Neural cell (in vitro differentiated cells): ENCODE data around the gene ZNF574. TPM values are rescaled to one million over a fixed set of nuclear protein-coding genes. Genes with fewer than 3 reads are reported as not detected.
A peak's percentile ranks its signal among the peaks of the same experiment; 100 is the strongest.

Source experiments
- H2AFZ ChIP-seq: fragments of 200-600, 300-800 bp; sonication (generic), shearing (Covaris generic); 2 replicates; pipeline ENCODE4 v1.6.0; 2014; ENCODE audit warnings: low read depth, mild to moderate bottlenecking, antibody characterized with exemption, low read length, moderate library complexity
- H3F3A ChIP-seq: fragments of 200-600 bp; shearing (Covaris generic); 2 replicates; pipeline ENCODE4 v1.6.1; 2016; ENCODE audit warnings: mild to moderate bottlenecking, moderate library complexity, mixed read lengths, antibody characterized with exemption, low read length; ENCODE audit not compliant: insufficient read depth, poor library complexity, severe bottlenecking
- H3K27ac ChIP-seq: fragments of 200-600, 300-800 bp; sonication (generic), shearing (Covaris generic); 2 replicates; pipeline ENCODE4 v1.5.1; 2014; ENCODE audit warnings: mild to moderate bottlenecking, low read length, moderate library complexity
- H3K27me3 ChIP-seq: fragments of 300-800, 200-600 bp; sonication (generic), shearing (Covaris generic); 2 replicates; pipeline ENCODE4 v1.6.0; 2014; ENCODE audit warnings: mild to moderate bottlenecking, low read depth, low read length, moderate library complexity; ENCODE audit not compliant: insufficient read depth
- H3K36me3 ChIP-seq: fragments of 300-800, 200-600 bp; sonication (generic), shearing (Covaris generic); 2 replicates; pipeline ENCODE4 v1.5.1; 2014; ENCODE audit warnings: mild to moderate bottlenecking, antibody characterized with exemption, low read length, moderate library complexity; ENCODE audit not compliant: insufficient read depth
- H3K4me2 ChIP-seq: fragments of 300-800, 200-600 bp; sonication (generic), shearing (Covaris generic); 2 replicates; pipeline ENCODE4 v1.6.0; 2014; ENCODE audit warnings: mild to moderate bottlenecking, low read length
- H3K4me3 ChIP-seq: fragments of 300-800, 200-600 bp; sonication (generic), shearing (Covaris generic); 2 replicates; pipeline ENCODE4 v1.5.1; 2014; ENCODE audit warnings: mild to moderate bottlenecking, low read length, moderate library complexity
- H3K79me2 ChIP-seq: fragments of 200-600 bp; shearing (Covaris generic); replicated peaks from 2 replicates; pipeline ENCODE4 v1.6.0; 2014; ENCODE audit warnings: mild to moderate bottlenecking, low read length, moderate library complexity; ENCODE audit not compliant: insufficient read depth
- H3K9ac ChIP-seq: fragments of 300-800, 200-600 bp; sonication (generic), shearing (Covaris generic); 2 replicates; pipeline ENCODE4 v1.6.1; 2016; ENCODE audit warnings: mild to moderate bottlenecking, low read length, mixed read lengths
- H3K9me2 ChIP-seq: fragments of 200-600 bp; shearing (Covaris generic); 2 replicates; pipeline ENCODE4 v1.6.1; 2016; ENCODE audit warnings: mild to moderate bottlenecking, low read length, mixed read lengths; ENCODE audit not compliant: insufficient read depth
- H3K9me3 ChIP-seq: fragments of 200-600, 300-800 bp; sonication (generic), shearing (Covaris generic); 2 replicates; pipeline ENCODE4 v1.6.1; 2016; ENCODE audit warnings: mild to moderate bottlenecking, mixed run types, low read length, moderate library complexity, mixed read lengths
- H4K20me1 ChIP-seq: fragments of 200-600 bp; shearing (Covaris generic); 2 replicates; pipeline ENCODE4 v1.6.1; 2016; ENCODE audit warnings: mild to moderate bottlenecking, mixed run types; ENCODE audit not compliant: insufficient read depth
- EP300 ChIP-seq: fragments of 450-650 bp; conservative IDR thresholded peaks from 2 replicates; pipeline ENCODE4 v1.6.1; 2014; ENCODE audit warnings: antibody characterized with exemption, mild to moderate bottlenecking, moderate library complexity; ENCODE audit not compliant: poor library complexity, severe bottlenecking
- MXI1 ChIP-seq: fragments of 450-650 bp; conservative IDR thresholded peaks from 2 replicates; pipeline ENCODE4 v1.6.1; 2014; ENCODE audit warnings: antibody characterized with exemption, mild to moderate bottlenecking; ENCODE audit not compliant: poor library complexity, severe bottlenecking
- POLR2AphosphoS5 ChIP-seq: IDR thresholded peaks from 2 replicates; pipeline ENCODE4 v1.6.1; 2012
- RAD21 ChIP-seq: fragments of 450-650 bp; conservative IDR thresholded peaks from 2 replicates; pipeline ENCODE4 v1.6.1; 2014; ENCODE audit warnings: antibody characterized with exemption, mild to moderate bottlenecking, moderate library complexity
- polyA plus RNA-seq: library from polyadenylated mRNA; depleted of rRNA; stranded (reverse); fragments of >200 nt; gene quantifications from 2 replicates; pipeline ENCODE4 v1.2.3, GENCODE V29; 2014
- TF ChIP-seq, protein P1 (sequence below): IDR thresholded peaks from 2 replicates; pipeline ENCODE4 v1.6.1; 2012; ENCODE audit warnings: borderline replicate concordance
- TF ChIP-seq, protein P2 (sequence below): fragments of 450-650 bp; IDR thresholded peaks from 2 replicates; pipeline ENCODE4 v1.5.1; 2014; ENCODE audit warnings: antibody characterized with exemption, mild to moderate bottlenecking, moderate library complexity; ENCODE audit not compliant: poor library complexity, severe bottlenecking

ZNF574 gene
- polyA plus RNA-seq, 1 donor from 2014 or later = 7.0 TPM

DNA sequence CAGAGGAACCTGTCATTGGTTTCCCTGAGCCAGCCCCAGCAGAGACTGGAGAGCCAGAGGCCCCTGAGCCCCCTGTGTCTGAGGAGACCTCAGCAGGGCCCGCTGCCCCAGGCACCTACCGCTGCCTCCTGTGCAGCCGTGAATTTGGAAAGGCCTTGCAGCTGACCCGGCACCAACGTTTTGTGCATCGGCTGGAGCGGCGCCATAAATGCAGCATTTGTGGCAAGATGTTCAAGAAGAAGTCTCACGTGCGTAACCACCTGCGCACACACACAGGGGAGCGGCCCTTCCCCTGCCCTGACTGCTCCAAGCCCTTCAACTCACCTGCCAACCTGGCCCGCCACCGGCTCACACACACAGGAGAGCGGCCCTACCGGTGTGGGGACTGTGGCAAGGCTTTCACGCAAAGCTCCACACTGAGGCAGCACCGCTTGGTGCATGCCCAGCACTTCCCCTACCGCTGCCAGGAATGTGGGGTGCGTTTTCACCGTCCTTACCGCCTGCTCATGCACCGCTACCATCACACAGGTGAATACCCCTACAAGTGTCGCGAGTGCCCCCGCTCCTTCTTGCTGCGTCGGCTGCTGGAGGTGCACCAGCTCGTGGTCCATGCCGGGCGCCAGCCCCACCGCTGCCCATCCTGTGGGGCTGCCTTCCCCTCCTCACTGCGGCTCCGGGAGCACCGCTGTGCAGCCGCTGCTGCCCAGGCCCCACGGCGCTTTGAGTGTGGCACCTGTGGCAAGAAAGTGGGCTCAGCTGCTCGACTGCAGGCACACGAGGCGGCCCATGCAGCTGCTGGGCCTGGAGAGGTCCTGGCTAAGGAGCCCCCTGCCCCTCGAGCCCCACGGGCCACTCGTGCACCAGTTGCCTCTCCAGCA is 4.2 kb downstream of the ZNF574 start:
- Histone ChIP-seq H3K36me3 (no peaks in the 10 kb centered on the region), H3K9me3 (no peaks in the 10 kb centered on the region), H4K20me1 (no peaks in the 10 kb centered on the region), H3K27ac (no peak overlapping the region), H3K79me2 (peaks cover 24% of the 10 kb centered on the region), H3K9me2 (no peaks in the 10 kb centered on the region), H3K27me3 (no peaks in the 10 kb centered on the region), H3K9ac (no peak overlapping the region), H2AFZ (no peak overlapping the region), H3K4me3 (no peak overlapping the region), H3K4me2 (no peak overlapping the region), H3F3A (no peaks in the 10 kb centered on the region)
- no peak for TF ChIP-seq EP300
- TF ChIP-seq POLR2AphosphoS5 = peak; percentile 1

DNA sequence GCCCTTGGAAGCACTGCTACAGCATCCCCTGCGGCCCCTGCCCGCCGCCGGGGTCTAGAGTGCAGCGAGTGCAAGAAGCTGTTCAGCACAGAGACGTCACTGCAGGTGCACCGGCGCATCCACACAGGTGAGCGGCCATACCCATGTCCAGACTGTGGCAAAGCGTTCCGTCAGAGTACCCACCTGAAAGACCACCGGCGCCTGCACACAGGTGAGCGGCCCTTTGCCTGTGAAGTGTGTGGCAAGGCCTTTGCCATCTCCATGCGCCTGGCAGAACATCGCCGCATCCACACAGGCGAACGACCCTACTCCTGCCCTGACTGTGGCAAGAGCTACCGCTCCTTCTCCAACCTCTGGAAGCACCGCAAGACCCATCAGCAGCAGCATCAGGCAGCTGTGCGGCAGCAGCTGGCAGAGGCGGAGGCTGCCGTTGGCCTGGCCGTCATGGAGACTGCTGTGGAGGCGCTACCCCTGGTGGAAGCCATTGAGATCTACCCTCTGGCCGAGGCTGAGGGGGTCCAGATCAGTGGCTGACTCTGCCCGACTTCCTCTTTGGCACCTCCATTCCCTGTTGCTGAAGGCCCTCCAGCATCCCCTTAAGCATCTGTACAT is 4.9 kb downstream of the ZNF574 start:
- H3K9ac ChIP-seq = no peak overlapping the region
- no peaks in the 10 kb centered on the region for H4K20me1 ChIP-seq
- H3F3A ChIP-seq = no peaks in the 10 kb centered on the region
- no peaks in the 10 kb centered on the region for H3K36me3 ChIP-seq
- no peak overlapping the region for H3K4me3 ChIP-seq
- no peak overlapping the region for H2AFZ ChIP-seq
- no peaks in the 10 kb centered on the region for H3K9me2 ChIP-seq
- no peak overlapping the region for H3K4me2 ChIP-seq
- H3K27me3 ChIP-seq = no peaks in the 10 kb centered on the region
- no peaks in the 10 kb centered on the region for H3K9me3 ChIP-seq
- H3K79me2 ChIP-seq = peaks cover 23% of the 10 kb centered on the region
- TF ChIP-seq EP300 (no peak), RAD21 (no peak), MXI1 (no peak), POLR2AphosphoS5 (no peak)
- TF ChIP-seq, protein P1, sequence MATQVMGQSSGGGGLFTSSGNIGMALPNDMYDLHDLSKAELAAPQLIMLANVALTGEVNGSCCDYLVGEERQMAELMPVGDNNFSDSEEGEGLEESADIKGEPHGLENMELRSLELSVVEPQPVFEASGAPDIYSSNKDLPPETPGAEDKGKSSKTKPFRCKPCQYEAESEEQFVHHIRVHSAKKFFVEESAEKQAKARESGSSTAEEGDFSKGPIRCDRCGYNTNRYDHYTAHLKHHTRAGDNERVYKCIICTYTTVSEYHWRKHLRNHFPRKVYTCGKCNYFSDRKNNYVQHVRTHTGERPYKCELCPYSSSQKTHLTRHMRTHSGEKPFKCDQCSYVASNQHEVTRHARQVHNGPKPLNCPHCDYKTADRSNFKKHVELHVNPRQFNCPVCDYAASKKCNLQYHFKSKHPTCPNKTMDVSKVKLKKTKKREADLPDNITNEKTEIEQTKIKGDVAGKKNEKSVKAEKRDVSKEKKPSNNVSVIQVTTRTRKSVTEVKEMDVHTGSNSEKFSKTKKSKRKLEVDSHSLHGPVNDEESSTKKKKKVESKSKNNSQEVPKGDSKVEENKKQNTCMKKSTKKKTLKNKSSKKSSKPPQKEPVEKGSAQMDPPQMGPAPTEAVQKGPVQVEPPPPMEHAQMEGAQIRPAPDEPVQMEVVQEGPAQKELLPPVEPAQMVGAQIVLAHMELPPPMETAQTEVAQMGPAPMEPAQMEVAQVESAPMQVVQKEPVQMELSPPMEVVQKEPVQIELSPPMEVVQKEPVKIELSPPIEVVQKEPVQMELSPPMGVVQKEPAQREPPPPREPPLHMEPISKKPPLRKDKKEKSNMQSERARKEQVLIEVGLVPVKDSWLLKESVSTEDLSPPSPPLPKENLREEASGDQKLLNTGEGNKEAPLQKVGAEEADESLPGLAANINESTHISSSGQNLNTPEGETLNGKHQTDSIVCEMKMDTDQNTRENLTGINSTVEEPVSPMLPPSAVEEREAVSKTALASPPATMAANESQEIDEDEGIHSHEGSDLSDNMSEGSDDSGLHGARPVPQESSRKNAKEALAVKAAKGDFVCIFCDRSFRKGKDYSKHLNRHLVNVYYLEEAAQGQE = no peak
- TF ChIP-seq, protein P2, sequence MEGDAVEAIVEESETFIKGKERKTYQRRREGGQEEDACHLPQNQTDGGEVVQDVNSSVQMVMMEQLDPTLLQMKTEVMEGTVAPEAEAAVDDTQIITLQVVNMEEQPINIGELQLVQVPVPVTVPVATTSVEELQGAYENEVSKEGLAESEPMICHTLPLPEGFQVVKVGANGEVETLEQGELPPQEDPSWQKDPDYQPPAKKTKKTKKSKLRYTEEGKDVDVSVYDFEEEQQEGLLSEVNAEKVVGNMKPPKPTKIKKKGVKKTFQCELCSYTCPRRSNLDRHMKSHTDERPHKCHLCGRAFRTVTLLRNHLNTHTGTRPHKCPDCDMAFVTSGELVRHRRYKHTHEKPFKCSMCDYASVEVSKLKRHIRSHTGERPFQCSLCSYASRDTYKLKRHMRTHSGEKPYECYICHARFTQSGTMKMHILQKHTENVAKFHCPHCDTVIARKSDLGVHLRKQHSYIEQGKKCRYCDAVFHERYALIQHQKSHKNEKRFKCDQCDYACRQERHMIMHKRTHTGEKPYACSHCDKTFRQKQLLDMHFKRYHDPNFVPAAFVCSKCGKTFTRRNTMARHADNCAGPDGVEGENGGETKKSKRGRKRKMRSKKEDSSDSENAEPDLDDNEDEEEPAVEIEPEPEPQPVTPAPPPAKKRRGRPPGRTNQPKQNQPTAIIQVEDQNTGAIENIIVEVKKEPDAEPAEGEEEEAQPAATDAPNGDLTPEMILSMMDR = no peak
- no peak overlapping the region for H3K27ac ChIP-seq
